K562 (cell line): Measurements from ENCODE around the gene FOXR1. TPM values are rescaled to one million over a fixed set of nuclear protein-coding genes. Genes with fewer than 3 reads are reported as not detected.

Experiments used
- ASH1L ChIP-seq: fragments of 450-650 bp; IDR thresholded peaks from 2 replicates; pipeline ENCODE4 v1.6.1; 2018; ENCODE audit warnings: borderline replicate concordance, mild to moderate bottlenecking, low read depth; ENCODE audit not compliant: partially characterized antibody
- BACH1 ChIP-seq: fragments of 200-800 bp; sonication (Bioruptor generic); IDR thresholded peaks from 2 replicates; pipeline ENCODE4 v1.6.1; 2016; ENCODE audit warnings: missing genetic modification characterization, missing compliant biosample characterization
- HDAC8 ChIP-seq: fragments of 450-650 bp; IDR thresholded peaks from 2 replicates; pipeline ENCODE4 v1.6.1; 2016; ENCODE audit warnings: mild to moderate bottlenecking, missing genetic modification characterization, moderate library complexity, missing compliant biosample characterization
- HNRNPLL ChIP-seq: fragments of 200-400 bp; formaldehyde crosslinking; IDR thresholded peaks from 2 replicates; pipeline ENCODE4 v1.6.1; 2017; ENCODE audit warnings: low read length, low read depth, mild to moderate bottlenecking; ENCODE audit not compliant: poor library complexity, severe bottlenecking
- KLF13 ChIP-seq: fragments of 450-650 bp; IDR thresholded peaks from 2 replicates; pipeline ENCODE4 v1.6.1; 2016; ENCODE audit warnings: missing genetic modification characterization, low read depth, mild to moderate bottlenecking, missing compliant biosample characterization, moderate library complexity, borderline replicate concordance
- PML ChIP-seq: IDR thresholded peaks from 2 replicates; pipeline ENCODE4 v1.6.1; 2012; ENCODE audit warnings: low read length, inconsistent platforms
- POLR2AphosphoS5 ChIP-seq: IDR thresholded peaks from 2 replicates; pipeline ENCODE4 v1.6.1; 2011; ENCODE audit warnings: mild to moderate bottlenecking, low read depth, low read length, moderate library complexity; ENCODE audit not compliant: control insufficient read depth, insufficient read depth
- SAFB ChIP-seq: fragments of 200-400 bp; formaldehyde crosslinking; IDR thresholded peaks from 2 replicates; pipeline ENCODE4 v1.6.1; 2017; ENCODE audit warnings: low read depth, low read length, borderline replicate concordance
- SAFB2 ChIP-seq: fragments of 200-400 bp; formaldehyde crosslinking; IDR thresholded peaks from 2 replicates; pipeline ENCODE4 v1.6.1; 2018; ENCODE audit warnings: borderline replicate concordance, low read length, low read depth, moderate library complexity; ENCODE audit not compliant: severe bottlenecking
- SUPT5H ChIP-seq: fragments of 450-650 bp; IDR thresholded peaks from 2 replicates; pipeline ENCODE4 v1.6.1; 2016
- ZBTB7A ChIP-seq: IDR thresholded peaks from 2 replicates; pipeline ENCODE4 v1.6.1; 2011; ENCODE audit warnings: low read depth, mild to moderate bottlenecking, low read length, moderate library complexity, borderline replicate concordance; ENCODE audit not compliant: control insufficient read depth
- ZNF197 ChIP-seq: fragments of 200-800 bp; sonication (Bioruptor generic); IDR thresholded peaks from 2 replicates; pipeline ENCODE4 v1.6.1; 2016; ENCODE audit warnings: low read depth, missing genetic modification characterization, missing compliant biosample characterization
- ZNF23 ChIP-seq: fragments of 250-450 bp; sonication (Bioruptor Pico); IDR thresholded peaks from 2 replicates; pipeline ENCODE4 v1.4.0; 2020; ENCODE audit warnings: mild to moderate bottlenecking
- ZNF75A ChIP-seq: fragments of 450-650 bp; formaldehyde crosslinking; IDR thresholded peaks from 2 replicates; pipeline ENCODE4 v1.4.0; 2020; ENCODE audit warnings: mild to moderate bottlenecking
- ZNF76 ChIP-seq: fragments of 250-450 bp; sonication (Bioruptor Pico); IDR thresholded peaks from 2 replicates; pipeline ENCODE4 v1.4.0; 2020; ENCODE audit warnings: mild to moderate bottlenecking, moderate library complexity, borderline replicate concordance
- polyA plus RNA-seq, 8 experiments: library from polyadenylated mRNA; depleted of rRNA in 4 of 8; stranded (reverse) in 5 of 8; unstranded in 3 of 8; fragments of >200 nt; fragmentation: Nextera tagmentation in 2 of 8; fragmentation: Illumina TruSeq in 1 of 8; extraction: Ambion mirVana in 2 of 8; extraction: Trizol in 1 of 8; gene quantifications; 2 replicates each; pipeline versions ENCODE4 v1.2.1 to v1.2.3, GENCODE V29; 2011 to 2014; ENCODE audit warnings: inconsistent platforms in 1 of 8, missing spikeins in 1 of 8
- total RNA-seq, 7 experiments: library from RNA; depleted of rRNA in 6 of 7; stranded (reverse); fragments of >200 nt in 6 of 7; fragmentation: Illumina TruSeq in 2 of 7; extraction: Trizol in 2 of 7; gene quantifications; 2 replicates each; pipeline versions ENCODE4 v1.2.1 to v1.2.3, GENCODE V29; 2011 to 2021; ENCODE audit warnings: low replicate concordance in 1 of 7
- TF ChIP-seq, protein P1 (sequence below): fragments of 250-450 bp; sonication (Bioruptor Pico); IDR thresholded peaks from 2 replicates; pipeline ENCODE4 v1.5.0; 2022; ENCODE audit warnings: mild to moderate bottlenecking
- TF ChIP-seq, protein P2 (sequence below): fragments of 250-450 bp; sonication (Bioruptor Pico); IDR thresholded peaks from 2 replicates; pipeline ENCODE4 v1.8.0; 2022; ENCODE audit warnings: inconsistent platforms, mild to moderate bottlenecking, moderate library complexity, borderline replicate concordance
- TF ChIP-seq, protein P3 (sequence below): fragments of 450-650 bp; IDR thresholded peaks from 2 replicates; pipeline ENCODE4 v1.6.1; 2018; ENCODE audit warnings: mild to moderate bottlenecking, low read depth; ENCODE audit not compliant: partially characterized antibody
- TF ChIP-seq, protein P4 (sequence below): fragments of 250-450 bp; sonication (Bioruptor Pico); IDR thresholded peaks from 2 replicates; pipeline ENCODE4 v1.4.0; 2020; ENCODE audit warnings: mild to moderate bottlenecking, moderate library complexity

FOXR1 gene
- total and polyA plus RNA-seq, 9 of the 15 experiments (the other 6 are each of a cell fraction or from before 2014, with no cell fraction given): not detected

DNA sequence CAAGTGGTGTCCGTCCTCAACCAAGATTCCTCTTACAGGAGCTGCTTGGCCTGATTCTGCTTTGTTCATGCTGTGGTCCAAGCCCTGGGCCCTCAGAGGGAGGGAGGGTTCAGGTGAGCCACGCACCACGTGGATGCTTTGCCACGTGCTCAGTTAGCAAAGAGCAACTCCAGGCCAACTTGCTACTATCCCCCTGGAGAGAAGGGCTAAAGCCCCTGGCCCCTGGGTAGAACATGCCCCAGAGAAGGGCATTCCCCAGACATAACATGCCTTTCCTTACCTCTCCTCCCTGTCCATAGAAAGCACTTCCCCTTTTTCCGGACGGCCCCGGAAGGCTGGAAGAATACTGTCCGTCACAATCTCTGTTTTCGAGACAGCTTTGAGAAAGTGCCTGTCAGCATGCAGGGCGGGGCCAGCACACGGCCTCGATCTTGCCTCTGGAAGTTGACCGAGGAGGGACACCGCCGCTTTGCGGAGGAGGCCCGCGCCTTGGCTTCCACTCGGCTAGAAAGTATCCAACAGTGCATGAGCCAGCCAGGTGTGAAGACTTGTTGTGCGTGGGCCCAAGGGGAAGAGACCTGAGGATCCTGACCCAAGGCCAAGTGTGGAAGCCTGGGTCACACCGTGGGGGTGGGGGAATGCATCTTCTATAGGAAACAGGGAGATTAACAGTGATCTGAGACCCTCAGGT lies 8.8 kb downstream of the FOXR1 start (continued):
- TF ChIP-seq SAFB: no peak
- TF ChIP-seq KLF13 (tag): peak; percentile 48; the same call in 1 of the 2 replicates
- TF ChIP-seq BACH1: no peak
- no peak; the same call in 1 of the 2 replicates for TF ChIP-seq ZNF76 (CRISPR knock-in tag)
- TF ChIP-seq, protein P1, sequence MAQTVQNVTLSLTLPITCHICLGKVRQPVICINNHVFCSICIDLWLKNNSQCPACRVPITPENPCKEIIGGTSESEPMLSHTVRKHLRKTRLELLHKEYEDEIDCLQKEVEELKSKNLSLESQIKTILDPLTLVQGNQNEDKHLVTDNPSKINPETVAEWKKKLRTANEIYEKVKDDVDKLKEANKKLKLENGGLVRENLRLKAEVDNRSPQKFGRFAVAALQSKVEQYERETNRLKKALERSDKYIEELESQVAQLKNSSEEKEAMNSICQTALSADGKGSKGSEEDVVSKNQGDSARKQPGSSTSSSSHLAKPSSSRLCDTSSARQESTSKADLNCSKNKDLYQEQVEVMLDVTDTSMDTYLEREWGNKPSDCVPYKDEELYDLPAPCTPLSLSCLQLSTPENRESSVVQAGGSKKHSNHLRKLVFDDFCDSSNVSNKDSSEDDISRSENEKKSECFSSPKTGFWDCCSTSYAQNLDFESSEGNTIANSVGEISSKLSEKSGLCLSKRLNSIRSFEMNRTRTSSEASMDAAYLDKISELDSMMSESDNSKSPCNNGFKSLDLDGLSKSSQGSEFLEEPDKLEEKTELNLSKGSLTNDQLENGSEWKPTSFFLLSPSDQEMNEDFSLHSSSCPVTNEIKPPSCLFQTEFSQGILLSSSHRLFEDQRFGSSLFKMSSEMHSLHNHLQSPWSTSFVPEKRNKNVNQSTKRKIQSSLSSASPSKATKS (CRISPR knock-in tag): no peak
- peak; percentile 48 for TF ChIP-seq POLR2AphosphoS5
- no peak for TF ChIP-seq ZNF75A (CRISPR knock-in tag)
- peak; percentile 23 for TF ChIP-seq HNRNPLL
- TF ChIP-seq HDAC8 (tag): no peak
- TF ChIP-seq, protein P2, sequence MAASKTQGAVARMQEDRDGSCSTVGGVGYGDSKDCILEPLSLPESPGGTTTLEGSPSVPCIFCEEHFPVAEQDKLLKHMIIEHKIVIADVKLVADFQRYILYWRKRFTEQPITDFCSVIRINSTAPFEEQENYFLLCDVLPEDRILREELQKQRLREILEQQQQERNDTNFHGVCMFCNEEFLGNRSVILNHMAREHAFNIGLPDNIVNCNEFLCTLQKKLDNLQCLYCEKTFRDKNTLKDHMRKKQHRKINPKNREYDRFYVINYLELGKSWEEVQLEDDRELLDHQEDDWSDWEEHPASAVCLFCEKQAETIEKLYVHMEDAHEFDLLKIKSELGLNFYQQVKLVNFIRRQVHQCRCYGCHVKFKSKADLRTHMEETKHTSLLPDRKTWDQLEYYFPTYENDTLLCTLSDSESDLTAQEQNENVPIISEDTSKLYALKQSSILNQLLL (CRISPR knock-in tag): no peak
- TF ChIP-seq ZBTB7A: no peak
- no peak for TF ChIP-seq ZNF23 (CRISPR knock-in tag)
- TF ChIP-seq, protein P3, sequence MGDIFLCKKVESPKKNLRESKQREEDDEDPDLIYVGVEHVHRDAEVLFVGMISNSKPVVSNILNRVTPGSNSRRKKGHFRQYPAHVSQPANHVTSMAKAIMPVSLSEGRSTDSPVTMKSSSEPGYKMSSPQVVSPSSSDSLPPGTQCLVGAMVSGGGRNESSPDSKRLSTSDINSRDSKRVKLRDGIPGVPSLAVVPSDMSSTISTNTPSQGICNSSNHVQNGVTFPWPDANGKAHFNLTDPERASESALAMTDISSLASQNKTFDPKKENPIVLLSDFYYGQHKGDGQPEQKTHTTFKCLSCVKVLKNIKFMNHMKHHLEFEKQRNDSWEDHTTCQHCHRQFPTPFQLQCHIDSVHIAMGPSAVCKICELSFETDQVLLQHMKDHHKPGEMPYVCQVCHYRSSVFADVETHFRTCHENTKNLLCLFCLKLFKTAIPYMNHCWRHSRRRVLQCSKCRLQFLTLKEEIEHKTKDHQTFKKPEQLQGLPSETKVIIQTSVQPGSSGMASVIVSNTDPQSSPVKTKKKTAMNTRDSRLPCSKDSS: no peak
- TF ChIP-seq ZNF197 (CRISPR knock-in tag): no peak
- TF ChIP-seq ASH1L: no peak
- TF ChIP-seq, protein P4, sequence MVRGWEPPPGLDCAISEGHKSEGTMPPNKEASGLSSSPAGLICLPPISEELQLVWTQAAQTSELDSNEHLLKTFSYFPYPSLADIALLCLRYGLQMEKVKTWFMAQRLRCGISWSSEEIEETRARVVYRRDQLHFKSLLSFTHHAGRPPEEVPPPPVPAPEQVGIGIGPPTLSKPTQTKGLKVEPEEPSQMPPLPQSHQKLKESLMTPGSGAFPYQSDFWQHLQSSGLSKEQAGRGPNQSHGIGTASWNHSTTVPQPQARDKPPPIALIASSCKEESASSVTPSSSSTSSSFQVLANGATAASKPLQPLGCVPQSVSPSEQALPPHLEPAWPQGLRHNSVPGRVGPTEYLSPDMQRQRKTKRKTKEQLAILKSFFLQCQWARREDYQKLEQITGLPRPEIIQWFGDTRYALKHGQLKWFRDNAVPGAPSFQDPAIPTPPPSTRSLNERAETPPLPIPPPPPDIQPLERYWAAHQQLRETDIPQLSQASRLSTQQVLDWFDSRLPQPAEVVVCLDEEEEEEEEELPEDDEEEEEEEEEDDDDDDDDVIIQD (CRISPR knock-in tag): no peak
- no peak; the same call in 1 of the 2 replicates for TF ChIP-seq PML
- TF ChIP-seq SAFB2: no peak
- TF ChIP-seq SUPT5H: peak; percentile 59; the same call in 1 of the 2 replicates
